T follicular helper cell (primary cell): ENCODE results near the gene PXK.
A peak's percentile ranks its signal among the peaks of the same experiment; 100 is the strongest.
"Not testable (repeated sequence)": the region's sequence is repeated elsewhere in the genome, so short reads cannot be mapped to it uniquely, and the experiment has no call there.

Experiments
- DNase-seq: peaks from one replicate; pipeline ENCODE4 v3.0.0-alpha.2; 2020; ENCODE audit warnings: low read depth
- total RNA-seq, 2 experiments: gene quantifications; one replicate each; lab custom pipeline; 2026; lab: John Stamatoyannopoulos, UW

PXK gene
- total RNA-seq, result 41.2 to 82.7 reads per million in 2 experiments

GRCh38 chr3:58332575-58333188, at the start of gene PXK:
PXK (plus strand) TSS chr3:58332892; CDS start chr3:58332989, 97 bp downstream.
- peak; percentile 66 for DNase-seq

GRCh38 chr3:58285334-58285733, 47.4 kb upstream of the PXK start:
- no peak for DNase-seq

- DNase-seq, result no peak
Measured at GRCh38 chr3:58287354-58287753, 45.3 kb upstream of the PXK start.

- DNase-seq, result no peak
Measured at GRCh38 chr3:58288011-58288728, 44.5 kb upstream of the PXK start.

- not testable (repeated sequence) for DNase-seq
Measured at GRCh38 chr3:58288964-58289613, 43.6 kb upstream of the PXK start.

GRCh38 chr3:58290446-58290845, 42.2 kb upstream of the PXK start:
- not testable (repeated sequence) for DNase-seq

- DNase-seq, result no peak
Measured at GRCh38 chr3:58291671-58292338, 40.9 kb upstream of the PXK start.

GRCh38 chr3:58292866-58293265, 39.8 kb upstream of the PXK start:
- no peak for DNase-seq

- no peak for DNase-seq
Measured at GRCh38 chr3:58293516-58293915, 39.2 kb upstream of the PXK start.

GRCh38 chr3:58296269-58296668, 36.4 kb upstream of the PXK start:
- no peak for DNase-seq

GRCh38 chr3:58296843-58297242, 35.8 kb upstream of the PXK start:
- DNase-seq, result no peak

GRCh38 chr3:58298190-58298589, 34.5 kb upstream of the PXK start:
- DNase-seq, result no peak

- no peak for DNase-seq
Measured at GRCh38 chr3:58299075-58299474, 33.6 kb upstream of the PXK start.

GRCh38 chr3:58299839-58300516, 32.7 kb upstream of the PXK start:
- no peak for DNase-seq

- DNase-seq, result peak; percentile 97
Measured at GRCh38 chr3:58305882-58306711, 26.6 kb upstream of the PXK start, which contains the start of the genes HTD2 and RPP14. HTD2 (plus strand) TSS chr3:58306520; CDS start chr3:58317614, 11,094 bp downstream. RPP14 (plus strand) TSS chr3:58306245; CDS start chr3:58310330, 4,085 bp downstream.

- peak; percentile 24 for DNase-seq
Measured at GRCh38 chr3:58307639-58308215, 25.0 kb upstream of the PXK start.

GRCh38 chr3:58308728-58309127, 24.0 kb upstream of the PXK start:
- no peak for DNase-seq

GRCh38 chr3:58317811-58318210, 14.9 kb upstream of the PXK start:
- DNase-seq, result no peak

- DNase-seq, result no peak
Measured at GRCh38 chr3:58321791-58322190, 10.9 kb upstream of the PXK start.

GRCh38 chr3:58322793-58323192, 9.9 kb upstream of the PXK start:
- DNase-seq, result no peak
